Muscle layer of duodenum (tissue), 2 donors: ENCODE data around the gene SNX8.

Source experiments
- H3K27ac ChIP-seq: one replicate; pipeline ENCODE4 v1.7.0; 2013; ENCODE audit warnings: mild to moderate bottlenecking, low read length
- H3K27me3 ChIP-seq: one replicate; pipeline ENCODE4 v1.7.0; 2013; ENCODE audit warnings: low read depth, mild to moderate bottlenecking, control low read depth, low read length
- H3K36me3 ChIP-seq, 2 donors: one replicate each; pipeline ENCODE4 v1.7.0; 2013; ENCODE audit warnings: low read length in 2 of 2, control low read depth in 1 of 2, mild to moderate bottlenecking in 1 of 2; ENCODE audit not compliant: insufficient read depth in 2 of 2, control insufficient read depth in 1 of 2
- H3K4me1 ChIP-seq, 2 donors: one replicate each; pipeline ENCODE4 v1.7.0; 2013; ENCODE audit warnings: low read length in 2 of 2, mild to moderate bottlenecking in 2 of 2, control low read depth in 1 of 2, moderate library complexity in 1 of 2; ENCODE audit not compliant: insufficient read depth in 2 of 2, control insufficient read depth in 1 of 2
- H3K4me3 ChIP-seq, 2 donors: one replicate each; pipeline ENCODE4 v1.7.0; 2013; ENCODE audit warnings: low read length in 2 of 2, low read depth in 1 of 2, mild to moderate bottlenecking in 1 of 2
- H3K9me3 ChIP-seq, 2 donors: one replicate each; pipeline ENCODE4 v1.7.0; 2013; ENCODE audit warnings: low read length in 2 of 2, control low read depth in 1 of 2, mild to moderate bottlenecking in 1 of 2; ENCODE audit not compliant: control insufficient read depth in 1 of 2
- donor health status: healthy.

Gene SNX8

GRCh38 chr7:2287745-2288144, 26.5 kb downstream of the SNX8 start:
- no peaks in the 10 kb centered on the region for H3K4me1 ChIP-seq
- no peaks in the 10 kb centered on the region for H3K27me3 ChIP-seq
- H3K27ac ChIP-seq: no peak overlapping the region

GRCh38 chr7:2283074-2283473, 31.2 kb downstream of the SNX8 start:
- no peak overlapping the region for H3K27ac ChIP-seq
- no peak overlapping the region for H3K4me3 ChIP-seq
- no peaks in the 10 kb centered on the region for H3K27me3 ChIP-seq
- H3K4me1 ChIP-seq: peaks cover 5 to 20% of the 10 kb centered on the region in 2 donors
- H3K36me3 ChIP-seq: no peaks in the 10 kb centered on the region
- H3K9me3 ChIP-seq: no peaks in the 10 kb centered on the region

More at GRCh38 chr7:2287745-2288144, 26.5 kb downstream of the SNX8 start:
- Histone ChIP-seq H3K36me3 (no peaks in the 10 kb centered on the region), H3K4me3 (no peak overlapping the region), H3K9me3 (no peaks in the 10 kb centered on the region)

GRCh38 chr7:2282185-2282751, 32.0 kb downstream of the SNX8 start:
- no peak overlapping the region for H3K27ac ChIP-seq
- H3K9me3 ChIP-seq: no peaks in the 10 kb centered on the region
- H3K4me1 ChIP-seq: peaks cover 5 to 20% of the 10 kb centered on the region in 2 donors
- H3K36me3 ChIP-seq: no peaks in the 10 kb centered on the region
- H3K4me3 ChIP-seq: peak overlapping the region in 1 of 2 donors; percentile 44
- no peaks in the 10 kb centered on the region for H3K27me3 ChIP-seq

GRCh38 chr7:2281541-2281940, 32.7 kb downstream of the SNX8 start:
- Histone ChIP-seq H3K36me3 (peaks cover 0 to 6% of the 10 kb centered on the region in 2 donors), H3K9me3 (no peaks in the 10 kb centered on the region), H3K4me1 (peaks cover 5 to 20% of the 10 kb centered on the region in 2 donors), H3K27me3 (no peaks in the 10 kb centered on the region), H3K27ac (no peak overlapping the region), H3K4me3 (peak overlapping the region in 1 of 2 donors; percentile 44)

- Histone ChIP-seq H3K36me3 (peaks cover 0 to 10% of the 10 kb centered on the region in 2 donors), H3K4me3 (no peak overlapping the region), H3K4me1 (peaks cover 5 to 20% of the 10 kb centered on the region in 2 donors), H3K27me3 (no peaks in the 10 kb centered on the region), H3K9me3 (no peaks in the 10 kb centered on the region), H3K27ac (no peak overlapping the region)
These were observed 33.8 kb downstream of the SNX8 start for GRCh38 chr7:2280424-2280823.

GRCh38 chr7:2279896-2280295, 34.3 kb downstream of the SNX8 start:
- H3K36me3 ChIP-seq: peaks cover 0 to 13% of the 10 kb centered on the region in 2 donors
- no peaks in the 10 kb centered on the region for H3K9me3 ChIP-seq
- no peaks in the 10 kb centered on the region for H3K27me3 ChIP-seq

GRCh38 chr7:2278026-2278425, 36.2 kb downstream of the SNX8 start:
- Histone ChIP-seq H3K36me3 (peaks cover 0 to 24% of the 10 kb centered on the region in 2 donors), H3K4me3 (no peak overlapping the region), H3K27ac (no peak overlapping the region), H3K4me1 (peaks cover 5 to 20% of the 10 kb centered on the region in 2 donors), H3K9me3 (no peaks in the 10 kb centered on the region), H3K27me3 (no peaks in the 10 kb centered on the region)

More at GRCh38 chr7:2279896-2280295, 34.3 kb downstream of the SNX8 start:
- Histone ChIP-seq H3K4me1 (peaks cover 5 to 20% of the 10 kb centered on the region in 2 donors), H3K27ac (no peak overlapping the region), H3K4me3 (no peak overlapping the region)

- H3K27me3 ChIP-seq: no peaks in the 10 kb centered on the region
- H3K4me3 ChIP-seq: no peak overlapping the region
- H3K4me1 ChIP-seq: peaks cover 0 to 6% of the 10 kb centered on the region in 2 donors
- H3K27ac ChIP-seq: no peak overlapping the region
- H3K9me3 ChIP-seq: no peaks in the 10 kb centered on the region
- peaks cover 3 to 30% of the 10 kb centered on the region in 2 donors for H3K36me3 ChIP-seq
These were observed 38.1 kb downstream of the SNX8 start for GRCh38 chr7:2276107-2276506.

- peaks cover 3 to 36% of the 10 kb centered on the region in 2 donors for H3K36me3 ChIP-seq
These were observed 39.1 kb downstream of the SNX8 start for GRCh38 chr7:2275101-2275500.

GRCh38 chr7:2274666-2275065, 39.6 kb downstream of the SNX8 start:
- Histone ChIP-seq H3K27ac (no peak overlapping the region), H3K27me3 (no peaks in the 10 kb centered on the region), H3K36me3 (peaks cover 3 to 36% of the 10 kb centered on the region in 2 donors), H3K4me1 (no peaks in the 10 kb centered on the region), H3K9me3 (no peaks in the 10 kb centered on the region), H3K4me3 (no peak overlapping the region)

More at GRCh38 chr7:2275101-2275500, 39.1 kb downstream of the SNX8 start:
- Histone ChIP-seq H3K9me3 (no peaks in the 10 kb centered on the region), H3K27me3 (no peaks in the 10 kb centered on the region), H3K4me1 (peaks cover 0 to 3% of the 10 kb centered on the region in 2 donors), H3K4me3 (no peak overlapping the region), H3K27ac (no peak overlapping the region)

GRCh38 chr7:2273866-2274265, 40.4 kb downstream of the SNX8 start:
- no peaks in the 10 kb centered on the region for H3K4me1 ChIP-seq
- H3K9me3 ChIP-seq: no peaks in the 10 kb centered on the region
- no peak overlapping the region for H3K27ac ChIP-seq
- no peaks in the 10 kb centered on the region for H3K27me3 ChIP-seq
- H3K4me3 ChIP-seq: no peak overlapping the region
- H3K36me3 ChIP-seq: peaks cover 3 to 36% of the 10 kb centered on the region in 2 donors

GRCh38 chr7:2272031-2272430, 42.2 kb downstream of the SNX8 start:
- Histone ChIP-seq H3K9me3 (no peaks in the 10 kb centered on the region), H3K4me3 (no peak overlapping the region), H3K36me3 (peaks cover 3 to 35% of the 10 kb centered on the region in 2 donors)

More at GRCh38 chr7:2272031-2272430, 42.2 kb downstream of the SNX8 start:
- no peaks in the 10 kb centered on the region for H3K27me3 ChIP-seq
- H3K27ac ChIP-seq: no peak overlapping the region
- H3K4me1 ChIP-seq: no peaks in the 10 kb centered on the region
